Ishikawa (cell line): ENCODE measurements around the gene ACTMAP.

Experiments used
- CEBPB ChIP-seq: IDR thresholded peaks from 2 replicates; pipeline ENCODE4 v1.6.1; 2012
- CREB1 ChIP-seq: IDR thresholded peaks from 2 replicates; pipeline ENCODE4 v1.6.1; 2012; ENCODE audit warnings: low read depth
- EGR1 ChIP-seq: IDR thresholded peaks from 2 replicates; pipeline ENCODE4 v1.6.1; 2012
- EP300 ChIP-seq: IDR thresholded peaks from 2 replicates; pipeline ENCODE4 v1.6.1; 2012; ENCODE audit warnings: borderline replicate concordance
- FOXM1 ChIP-seq: IDR thresholded peaks from 2 replicates; pipeline ENCODE4 v1.6.1; 2012; ENCODE audit warnings: low read depth, borderline replicate concordance
- MAX ChIP-seq: IDR thresholded peaks from 2 replicates; pipeline ENCODE4 v1.6.1; 2012
- NFIC ChIP-seq: IDR thresholded peaks from 2 replicates; pipeline ENCODE4 v1.6.1; 2012
- RAD21 ChIP-seq: IDR thresholded peaks from 2 replicates; pipeline ENCODE4 v1.6.1; 2012; ENCODE audit warnings: low read depth
- REST ChIP-seq: IDR thresholded peaks from 2 replicates; pipeline ENCODE4 v1.6.1; 2012; ENCODE audit warnings: low read depth, mild to moderate bottlenecking
- TAF1 ChIP-seq: IDR thresholded peaks from 2 replicates; pipeline ENCODE4 v1.6.1; 2012; ENCODE audit warnings: low read depth, mild to moderate bottlenecking
- TCF12 ChIP-seq: IDR thresholded peaks from 2 replicates; pipeline ENCODE4 v1.6.1; 2012; ENCODE audit warnings: low read depth
- TEAD4 ChIP-seq: IDR thresholded peaks from 2 replicates; pipeline ENCODE4 v1.6.1; 2012
- USF1 ChIP-seq: IDR thresholded peaks from 2 replicates; pipeline ENCODE4 v1.6.1; 2012
- YY1 ChIP-seq: IDR thresholded peaks from 2 replicates; pipeline ENCODE4 v1.6.1; 2012; ENCODE audit warnings: low read depth
- ZBTB7A ChIP-seq: IDR thresholded peaks from 2 replicates; pipeline ENCODE4 v1.6.1; 2012; ENCODE audit warnings: low read depth

Gene ACTMAP

GRCh38 chr19:40759352-40759751 lies 9.1 kb upstream of the ACTMAP start:
- TF ChIP-seq NFIC (no peak), CEBPB (no peak), USF1 (no peak), MAX (no peak), TAF1 (no peak), ZBTB7A (no peak), RAD21 (no peak), CREB1 (no peak), EGR1 (no peak), REST (no peak), TEAD4 (no peak), YY1 (no peak), FOXM1 (no peak), EP300 (no peak), TCF12 (no peak)

GRCh38 chr19:40758491-40758890 lies 8.2 kb upstream of the ACTMAP start:
- no peak for TF ChIP-seq ZBTB7A
- no peak for TF ChIP-seq CREB1
- TF ChIP-seq TCF12: no peak
- TF ChIP-seq YY1: no peak
- no peak for TF ChIP-seq RAD21
- TF ChIP-seq EP300: no peak
- TF ChIP-seq CEBPB: no peak
- no peak for TF ChIP-seq TAF1
- TF ChIP-seq NFIC: no peak
- no peak for TF ChIP-seq FOXM1
- TF ChIP-seq MAX: no peak

GRCh38 chr19:40756502-40757110 lies 6.3 kb upstream of the ACTMAP start:
- TF ChIP-seq FOXM1: no peak
- no peak for TF ChIP-seq CEBPB
- no peak for TF ChIP-seq YY1
- TF ChIP-seq MAX: no peak
- no peak for TF ChIP-seq ZBTB7A

- TF ChIP-seq YY1 (no peak), TAF1 (no peak), USF1 (no peak), MAX (no peak), TCF12 (no peak), TEAD4 (no peak), CREB1 (no peak), ZBTB7A (no peak), EP300 (no peak), REST (no peak)
Observed at GRCh38 chr19:40755791-40756190, 5.5 kb upstream of the ACTMAP start.

- TF ChIP-seq EGR1 (no peak), TEAD4 (no peak), REST (no peak), NFIC (no peak), EP300 (no peak), TCF12 (no peak), CEBPB (no peak)
Observed at GRCh38 chr19:40755248-40755624, 5.0 kb upstream of the ACTMAP start.
